Osteoblast (primary cell): ENCODE measurements around the gene NRGN. TPM values are rescaled to one million over a fixed set of nuclear protein-coding genes. Genes with fewer than 3 reads are reported as not detected.

Experiments
- DNase-seq: peaks from one replicate; pipeline ENCODE4 v3.0.0; 2011; ENCODE audit warnings: low spot score, mixed read lengths; ENCODE audit not compliant: insufficient read length; ENCODE audit errors: missing footprints
- H2AFZ ChIP-seq: 2 replicates; pipeline ENCODE4 v1.6.0; 2011; ENCODE audit warnings: mild to moderate bottlenecking, low read length
- H3K27ac ChIP-seq: 2 replicates; pipeline ENCODE4 v1.5.1; 2011; ENCODE audit warnings: mild to moderate bottlenecking, low read depth, low read length, moderate library complexity
- H3K27me3 ChIP-seq: 2 replicates; pipeline ENCODE4 v1.6.0; 2012; ENCODE audit warnings: mild to moderate bottlenecking, control low read depth, inconsistent platforms, low read length, moderate library complexity; ENCODE audit not compliant: insufficient read depth
- H3K36me3 ChIP-seq: 2 replicates; pipeline ENCODE4 v1.5.1; 2011; ENCODE audit warnings: mild to moderate bottlenecking, low read length, control low read depth, moderate library complexity; ENCODE audit not compliant: insufficient read depth
- H3K4me1 ChIP-seq: 2 replicates; pipeline ENCODE4 v1.5.1; 2011; ENCODE audit warnings: mild to moderate bottlenecking, low read length, control low read depth, moderate library complexity; ENCODE audit not compliant: insufficient read depth
- H3K4me2 ChIP-seq: 2 replicates; pipeline ENCODE4 v1.6.0; 2011; ENCODE audit warnings: mild to moderate bottlenecking, low read length; ENCODE audit not compliant: insufficient read depth
- H3K4me3 ChIP-seq: fragments of 200-600 bp; sonication (generic); 3 replicates; pipeline ENCODE4 v1.5.1; 2012; ENCODE audit warnings: mild to moderate bottlenecking, low read length, inconsistent platforms; ENCODE audit not compliant: insufficient read depth
- H3K79me2 ChIP-seq: 2 replicates; pipeline ENCODE4 v1.6.0; 2012; ENCODE audit warnings: mild to moderate bottlenecking, low read length, control low read depth, inconsistent platforms; ENCODE audit not compliant: insufficient read depth
- H3K9me3 ChIP-seq: 2 replicates; pipeline ENCODE4 v1.5.1; 2011; ENCODE audit warnings: low read depth, low read length, control low read depth
- H4K20me1 ChIP-seq: 2 replicates; pipeline ENCODE4 v1.6.0; 2012; ENCODE audit warnings: mild to moderate bottlenecking, low read length, control low read depth; ENCODE audit not compliant: insufficient read depth
- CTCF ChIP-seq: IDR thresholded peaks from 2 replicates; pipeline ENCODE4 v1.5.1; 2011; ENCODE audit warnings: mild to moderate bottlenecking, low read depth, low read length, moderate library complexity; ENCODE audit errors: extremely low read depth
- total RNA-seq: library from RNA; depleted of rRNA; stranded (reverse); fragments of >200 nt; gene quantifications from 2 replicates; pipeline ENCODE4 v1.2.3, GENCODE V29; 2012

NRGN gene
- total RNA-seq, 1 donor, result under 0.01 TPM

- H3K4me2 ChIP-seq, result no peak overlapping the region
- H3K4me1 ChIP-seq, result no peaks in the 10 kb centered on the region
- no peaks in the 10 kb centered on the region for H3K27me3 ChIP-seq
- H2AFZ ChIP-seq, result no peak overlapping the region
- DNase-seq, result no peak
- TF ChIP-seq CTCF, result no peak
- peaks cover 6% of the 10 kb centered on the region for H4K20me1 ChIP-seq
- H3K27ac ChIP-seq, result no peak overlapping the region
- peaks cover 27% of the 10 kb centered on the region for H3K79me2 ChIP-seq
- no peaks in the 10 kb centered on the region for H3K36me3 ChIP-seq
- no peak overlapping the region for H3K4me3 ChIP-seq
- no peaks in the 10 kb centered on the region for H3K9me3 ChIP-seq
These were observed 39.8 kb downstream of the NRGN start for GRCh38 chr11:124779568-124779967.

GRCh38 chr11:124783002-124783401 is 43.3 kb downstream of the NRGN start:
- no peak overlapping the region for H3K27ac ChIP-seq
- no peaks in the 10 kb centered on the region for H3K27me3 ChIP-seq
- no peaks in the 10 kb centered on the region for H3K4me1 ChIP-seq
- H4K20me1 ChIP-seq, result peaks cover 25% of the 10 kb centered on the region
- H3K79me2 ChIP-seq, result peaks cover 38% of the 10 kb centered on the region
- no peak overlapping the region for H3K4me3 ChIP-seq
- DNase-seq, result no peak
- H2AFZ ChIP-seq, result no peak overlapping the region
- H3K36me3 ChIP-seq, result no peaks in the 10 kb centered on the region
- TF ChIP-seq CTCF, result no peak
- H3K9me3 ChIP-seq, result no peaks in the 10 kb centered on the region
- no peak overlapping the region for H3K4me2 ChIP-seq

GRCh38 chr11:124784051-124784450 is 44.3 kb downstream of the NRGN start:
- Histone ChIP-seq H3K79me2 (peaks cover 43% of the 10 kb centered on the region), H3K27me3 (no peaks in the 10 kb centered on the region), H2AFZ (no peak overlapping the region), H3K36me3 (no peaks in the 10 kb centered on the region), H3K4me1 (no peaks in the 10 kb centered on the region), H3K4me2 (no peak overlapping the region), H3K4me3 (no peak overlapping the region), H3K9me3 (no peaks in the 10 kb centered on the region), H3K27ac (no peak overlapping the region), H4K20me1 (peaks cover 34% of the 10 kb centered on the region)
- TF ChIP-seq CTCF, result no peak
- DNase-seq, result no peak

GRCh38 chr11:124788521-124788920 is 48.8 kb downstream of the NRGN start:
- H3K27ac ChIP-seq, result no peak overlapping the region

More at GRCh38 chr11:124788521-124788920, 48.8 kb downstream of the NRGN start:
- DNase-seq, result no peak
- Histone ChIP-seq H3K27me3 (no peaks in the 10 kb centered on the region), H4K20me1 (peaks cover 68% of the 10 kb centered on the region), H3K4me1 (no peaks in the 10 kb centered on the region), H3K9me3 (no peaks in the 10 kb centered on the region), H3K36me3 (no peaks in the 10 kb centered on the region), H3K4me2 (no peak overlapping the region), H3K4me3 (no peak overlapping the region), H3K79me2 (peaks cover 83% of the 10 kb centered on the region), H2AFZ (no peak overlapping the region)
- no peak for TF ChIP-seq CTCF
